Choroid plexus epithelial cell (primary cell): Measurements from ENCODE around the gene IQGAP1.
"Not testable (repeated sequence)": the region's sequence is repeated elsewhere in the genome, so short reads cannot be mapped to it uniquely, and the experiment has no call there.

ENCODE experiments used
- DNase-seq: peaks from one replicate; pipeline ENCODE4 v3.0.0-alpha.2; 2010; ENCODE audit warnings: low read depth
- H3K4me3 ChIP-seq: 2 replicates; pipeline ENCODE4 v1.5.1; 2011; ENCODE audit warnings: low read depth, mild to moderate bottlenecking, control low read depth, low read length, moderate library complexity
- TF ChIP-seq, protein P1 (sequence below): conservative IDR thresholded peaks from 2 replicates; pipeline ENCODE4 v1.5.1; 2011; ENCODE audit warnings: low read depth, mild to moderate bottlenecking, control low read depth, inconsistent platforms, low read length, moderate library complexity

Gene IQGAP1

DNA sequence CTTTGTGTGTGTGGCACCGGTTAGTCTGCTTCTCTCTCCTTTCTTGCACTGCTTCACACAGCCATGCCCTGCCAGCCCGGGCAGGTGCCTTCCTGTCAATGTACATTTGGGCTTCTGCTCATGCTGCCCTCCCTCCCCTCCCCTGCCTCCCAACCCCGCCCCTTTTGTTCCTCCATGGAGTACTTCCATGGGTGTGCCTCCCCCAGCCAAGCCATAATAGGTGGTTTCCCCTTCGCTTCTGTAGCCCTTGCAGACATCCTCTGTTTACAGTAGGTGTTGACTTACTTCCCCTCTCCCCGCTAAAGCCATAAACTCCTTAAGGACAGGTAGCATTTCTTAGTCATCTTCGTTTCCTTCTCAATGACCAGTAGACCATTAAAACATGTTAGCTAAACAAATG is 109.9 kb downstream of the IQGAP1 start:
- TF ChIP-seq, protein P1, sequence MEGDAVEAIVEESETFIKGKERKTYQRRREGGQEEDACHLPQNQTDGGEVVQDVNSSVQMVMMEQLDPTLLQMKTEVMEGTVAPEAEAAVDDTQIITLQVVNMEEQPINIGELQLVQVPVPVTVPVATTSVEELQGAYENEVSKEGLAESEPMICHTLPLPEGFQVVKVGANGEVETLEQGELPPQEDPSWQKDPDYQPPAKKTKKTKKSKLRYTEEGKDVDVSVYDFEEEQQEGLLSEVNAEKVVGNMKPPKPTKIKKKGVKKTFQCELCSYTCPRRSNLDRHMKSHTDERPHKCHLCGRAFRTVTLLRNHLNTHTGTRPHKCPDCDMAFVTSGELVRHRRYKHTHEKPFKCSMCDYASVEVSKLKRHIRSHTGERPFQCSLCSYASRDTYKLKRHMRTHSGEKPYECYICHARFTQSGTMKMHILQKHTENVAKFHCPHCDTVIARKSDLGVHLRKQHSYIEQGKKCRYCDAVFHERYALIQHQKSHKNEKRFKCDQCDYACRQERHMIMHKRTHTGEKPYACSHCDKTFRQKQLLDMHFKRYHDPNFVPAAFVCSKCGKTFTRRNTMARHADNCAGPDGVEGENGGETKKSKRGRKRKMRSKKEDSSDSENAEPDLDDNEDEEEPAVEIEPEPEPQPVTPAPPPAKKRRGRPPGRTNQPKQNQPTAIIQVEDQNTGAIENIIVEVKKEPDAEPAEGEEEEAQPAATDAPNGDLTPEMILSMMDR: no peak
- DNase-seq: no peak
- no peak overlapping the region for H3K4me3 ChIP-seq

DNA sequence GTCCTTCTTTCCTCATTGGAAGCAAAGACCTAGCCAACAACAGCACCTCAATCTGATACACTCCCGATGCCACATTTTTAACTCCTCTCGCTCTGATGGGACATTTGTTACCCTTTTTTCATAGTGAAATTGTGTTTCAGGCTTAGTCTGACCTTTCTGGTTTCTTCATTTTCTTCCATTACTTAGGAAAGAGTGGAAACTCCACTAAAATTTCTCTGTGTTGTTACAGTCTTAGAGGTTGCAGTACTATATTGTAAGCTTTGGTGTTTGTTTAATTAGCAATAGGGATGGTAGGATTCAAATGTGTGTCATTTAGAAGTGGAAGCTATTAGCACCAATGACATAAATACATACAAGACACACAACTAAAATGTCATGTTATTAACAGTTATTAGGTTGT is 112.1 kb downstream of the IQGAP1 start:
- TF ChIP-seq, protein P1: no peak
- H3K4me3 ChIP-seq: no peak overlapping the region
- no peak for DNase-seq

DNA sequence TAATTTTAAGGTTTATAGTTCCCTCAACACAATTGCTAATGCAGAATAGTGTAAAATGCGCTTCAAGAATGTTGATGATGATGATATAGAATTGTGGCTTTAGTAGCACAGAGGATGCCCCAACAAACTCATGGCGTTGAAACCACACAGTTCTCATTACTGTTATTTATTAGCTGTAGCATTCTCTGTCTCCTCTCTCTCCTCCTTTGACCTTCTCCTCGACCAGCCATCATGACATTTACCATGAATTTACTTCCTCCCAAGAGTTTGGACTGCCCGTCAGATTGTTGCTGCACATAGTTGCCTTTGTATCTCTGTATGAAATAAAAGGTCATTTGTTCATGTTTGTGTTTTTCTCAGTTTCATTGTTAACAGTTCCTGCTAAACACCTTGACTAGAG is 113.9 kb downstream of the IQGAP1 start:
- no peak for DNase-seq
- TF ChIP-seq, protein P1: no peak

DNA sequence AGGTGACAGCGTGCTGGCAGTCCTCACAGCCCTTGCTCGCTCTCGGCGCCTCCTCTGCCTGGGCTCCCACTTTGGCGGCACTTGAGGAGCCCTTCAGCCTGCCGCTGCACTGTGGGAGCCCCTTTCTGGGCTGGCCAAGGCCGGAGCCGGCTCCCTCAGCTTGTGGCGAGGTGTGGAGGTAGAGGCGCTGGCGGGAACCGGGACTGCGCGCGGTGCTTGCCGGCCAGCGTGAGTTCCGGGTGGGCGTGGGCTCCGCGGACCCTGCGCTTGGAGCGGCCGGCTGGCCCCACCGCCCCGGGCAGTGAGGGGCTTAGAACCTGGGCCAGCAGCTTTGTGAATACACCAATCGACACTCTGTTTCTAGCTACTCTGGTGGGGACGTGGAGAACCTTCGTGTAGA is 122.7 kb downstream of the IQGAP1 start:
- H3K4me3 ChIP-seq, DNase-seq: not testable (repeated sequence)

More for the DNA sequence above, 113.9 kb downstream of the IQGAP1 start:
- H3K4me3 ChIP-seq: no peak overlapping the region

DNA sequence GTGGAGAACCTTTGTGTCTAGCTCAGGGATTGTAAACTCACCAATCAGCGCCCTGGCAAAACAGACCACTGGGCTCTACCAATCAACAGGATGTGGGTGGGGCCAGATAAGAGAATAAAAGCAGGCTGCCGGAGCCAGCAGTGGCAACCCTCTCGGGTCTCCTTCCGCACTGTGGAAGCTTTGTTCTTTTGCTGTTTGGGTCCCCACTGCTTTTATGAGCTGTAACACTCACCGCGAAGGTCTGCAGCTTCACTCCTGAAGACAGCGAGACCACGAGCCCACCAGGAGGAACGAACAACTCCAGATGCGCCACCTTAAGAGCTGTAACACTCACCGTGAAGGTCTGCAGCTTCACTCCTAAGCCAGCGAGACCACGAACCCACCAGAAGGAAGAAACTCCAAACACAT is 123.2 kb downstream of the IQGAP1 start:
- not testable (repeated sequence) for H3K4me3 ChIP-seq, DNase-seq

DNA sequence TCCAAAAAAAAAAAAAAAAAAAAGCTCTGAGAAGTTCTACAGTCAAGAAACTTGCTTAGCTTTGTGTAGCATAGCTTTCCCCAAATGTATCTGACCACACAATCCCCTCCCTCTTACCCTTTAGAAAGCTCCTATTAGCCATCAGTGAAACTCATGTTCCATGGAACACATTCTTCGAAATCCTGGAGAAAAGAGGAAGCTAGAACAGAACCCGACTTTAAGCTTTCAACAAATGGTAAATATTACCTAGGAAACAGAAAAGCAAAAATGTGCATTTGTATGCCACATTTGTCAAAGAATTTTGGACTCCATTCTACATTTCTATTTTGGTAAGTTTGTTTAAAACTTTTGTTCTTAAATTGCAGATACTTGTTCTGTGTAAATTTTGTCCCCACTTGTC is 124.2 kb downstream of the IQGAP1 start:
- no peak overlapping the region for H3K4me3 ChIP-seq
- DNase-seq: no peak
- TF ChIP-seq, protein P1: no peak

DNA sequence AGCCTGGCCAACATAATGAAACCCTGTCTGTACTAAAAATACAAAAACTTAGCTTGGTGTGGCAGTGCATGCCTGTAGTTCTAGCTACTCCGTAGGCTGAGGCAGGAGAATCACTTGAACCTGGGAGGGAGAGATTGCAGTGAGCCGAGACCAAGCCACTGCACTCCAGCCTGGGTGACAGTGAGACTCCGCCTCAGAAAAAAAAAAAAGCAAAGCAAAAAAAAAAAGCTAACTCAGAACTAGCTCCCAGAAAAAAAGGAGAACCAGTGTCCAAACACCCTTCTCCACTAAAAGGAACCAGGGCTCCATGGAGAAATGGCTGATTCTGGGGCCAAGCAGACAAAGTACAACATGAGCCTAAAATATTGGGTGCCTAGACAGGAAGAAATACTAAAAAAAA is 124.9 kb downstream of the IQGAP1 start:
- TF ChIP-seq, protein P1: no peak
- DNase-seq: no peak

DNA sequence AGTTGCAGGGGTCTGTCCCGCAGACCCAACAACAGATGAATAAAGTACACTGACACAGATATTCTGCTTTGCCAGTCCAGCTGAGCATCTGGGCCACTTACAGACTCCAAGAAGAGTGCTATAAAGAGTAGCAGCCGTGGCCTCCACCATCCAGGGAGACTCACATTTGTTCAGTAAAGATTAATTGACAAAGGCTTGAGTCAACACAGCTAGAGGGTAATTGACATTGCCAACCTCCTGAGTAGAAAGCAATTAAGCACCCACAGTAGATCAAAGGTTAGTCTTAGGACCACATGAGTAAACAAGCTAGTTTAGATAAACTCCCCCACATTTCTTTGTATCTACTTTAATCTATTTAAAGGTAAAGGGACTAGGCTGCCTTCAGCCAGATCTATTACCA is 125.4 kb downstream of the IQGAP1 start:
- no peak for DNase-seq
- TF ChIP-seq, protein P1: no peak
- H3K4me3 ChIP-seq: no peak overlapping the region

More for the DNA sequence above, 124.9 kb downstream of the IQGAP1 start:
- H3K4me3 ChIP-seq: no peak overlapping the region

DNA sequence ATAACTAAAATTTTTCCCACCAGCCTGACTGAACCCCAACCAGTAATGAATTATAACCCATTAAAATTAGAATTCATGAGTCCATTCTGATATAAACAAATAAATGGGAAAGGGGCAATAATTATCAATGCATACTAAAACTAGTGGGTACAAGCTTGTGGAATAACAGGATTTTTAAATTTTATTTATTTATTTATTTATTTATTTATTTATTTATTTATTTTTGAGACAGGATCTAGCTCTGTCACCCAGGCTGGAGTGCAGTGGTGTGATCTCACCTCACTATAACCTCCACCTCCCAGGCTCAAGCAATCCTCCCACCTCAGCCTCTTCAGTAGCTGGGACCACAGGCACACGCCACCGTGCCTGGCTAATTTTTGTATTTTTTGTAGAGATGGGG is 125.9 kb downstream of the IQGAP1 start:
- DNase-seq, H3K4me3 ChIP-seq: not testable (repeated sequence)
